K562 (cell line): ENCODE results near the gene SLC25A42. TPM values are rescaled to one million over a fixed set of nuclear protein-coding genes. Genes with fewer than 3 reads are reported as not detected.

Source experiments
- DMBX1 ChIP-seq: fragments of 250-450 bp; sonication (Bioruptor Pico); IDR thresholded peaks from 2 replicates; pipeline ENCODE4 v1.8.0; 2022; ENCODE audit warnings: inconsistent platforms, mild to moderate bottlenecking, moderate library complexity, borderline replicate concordance
- EHMT2 ChIP-seq: fragments of 450-650 bp; IDR thresholded peaks from 2 replicates; pipeline ENCODE4 v1.6.1; 2018; ENCODE audit warnings: antibody characterized with exemption
- FOSL1 ChIP-seq: fragments of 200-800 bp; sonication (Bioruptor generic); conservative IDR thresholded peaks from 2 replicates; pipeline ENCODE4 v1.6.1; 2016; ENCODE audit warnings: missing genetic modification characterization, missing compliant biosample characterization
- GTF2E2 ChIP-seq: fragments of 200-800 bp; sonication (Bioruptor generic); IDR thresholded peaks from 2 replicates; pipeline ENCODE4 v1.6.1; 2016; ENCODE audit warnings: missing genetic modification characterization, missing compliant biosample characterization
- HDGF ChIP-seq: fragments of 450-650 bp; IDR thresholded peaks from 2 replicates; pipeline ENCODE4 v1.6.1; 2016
- HEY1 ChIP-seq: fragments of 250-450 bp; sonication (Bioruptor Pico); IDR thresholded peaks from 2 replicates; pipeline ENCODE4 v1.5.0; 2020; ENCODE audit warnings: mild to moderate bottlenecking, moderate library complexity, borderline replicate concordance
- HNRNPL ChIP-seq: fragments of 200-400 bp; formaldehyde crosslinking; IDR thresholded peaks from 2 replicates; pipeline ENCODE4 v1.6.1; 2017; ENCODE audit warnings: low read depth, mild to moderate bottlenecking, low read length
- HOXB6 ChIP-seq: fragments of 250-450 bp; sonication (Bioruptor Pico); IDR thresholded peaks from 2 replicates; pipeline ENCODE4 v1.5.1; 2022; ENCODE audit warnings: mild to moderate bottlenecking, borderline replicate concordance
- KDM1A ChIP-seq, 2 experiments: fragments of 450-650 bp; IDR thresholded peaks; 2 replicates each; pipeline ENCODE4 v1.6.1; 2016; ENCODE audit warnings: mild to moderate bottlenecking in 2 of 2
- KLF13 ChIP-seq: fragments of 450-650 bp; IDR thresholded peaks from 2 replicates; pipeline ENCODE4 v1.6.1; 2016; ENCODE audit warnings: missing genetic modification characterization, low read depth, mild to moderate bottlenecking, missing compliant biosample characterization, moderate library complexity, borderline replicate concordance
- MAFG ChIP-seq: fragments of 450-650 bp; conservative IDR thresholded peaks from 2 replicates; pipeline ENCODE4 v1.6.1; 2016; ENCODE audit warnings: missing genetic modification characterization, missing compliant biosample characterization
- NCOA1 ChIP-seq: fragments of 450-650 bp; IDR thresholded peaks from 2 replicates; pipeline ENCODE4 v1.6.1; 2016; ENCODE audit warnings: low read depth
- NONO ChIP-seq, 2 experiments: fragments of 200-400 bp in 1 of 2; fragments of 450-650 bp in 1 of 2; formaldehyde crosslinking in 1 of 2; IDR thresholded peaks; 2 replicates each; pipeline ENCODE4 v1.6.1; 2017; ENCODE audit warnings: low read depth in 2 of 2, mild to moderate bottlenecking in 2 of 2, moderate library complexity in 2 of 2, low read length in 1 of 2
- OTX1 ChIP-seq: fragments of 450-650 bp; formaldehyde crosslinking; IDR thresholded peaks from 2 replicates; pipeline ENCODE4 v1.4.0; 2022; ENCODE audit warnings: mild to moderate bottlenecking
- PHF20 ChIP-seq: fragments of 450-650 bp; IDR thresholded peaks from 2 replicates; pipeline ENCODE4 v1.6.1; 2018; ENCODE audit not compliant: partially characterized antibody
- PTBP1 ChIP-seq: fragments of 200-400 bp; formaldehyde crosslinking; IDR thresholded peaks from 2 replicates; pipeline ENCODE4 v1.6.1; 2017; ENCODE audit warnings: low read depth, low read length
- RBM25 ChIP-seq: fragments of 200-400 bp; formaldehyde crosslinking; IDR thresholded peaks from 2 replicates; pipeline ENCODE4 v1.6.1; 2018; ENCODE audit warnings: low read length, low read depth, moderate library complexity; ENCODE audit not compliant: severe bottlenecking
- TGIF2 ChIP-seq: sonication (generic); formaldehyde crosslinking; IDR thresholded peaks from 2 replicates; pipeline ENCODE4 v1.8.1; 2022; ENCODE audit warnings: mild to moderate bottlenecking, missing genetic modification reagents, moderate library complexity
- TSC22D4 ChIP-seq: fragments of 450-650 bp; IDR thresholded peaks from 2 replicates; pipeline ENCODE4 v1.6.1; 2016; ENCODE audit warnings: missing genetic modification characterization, missing biosample characterization, control low read depth
- ZBTB1 ChIP-seq: sonication (generic); formaldehyde crosslinking; IDR thresholded peaks from 2 replicates; pipeline ENCODE4 v1.8.1; 2023; ENCODE audit warnings: missing genetic modification reagents, low read depth, mild to moderate bottlenecking, borderline replicate concordance
- ZBTB7A ChIP-seq: IDR thresholded peaks from 2 replicates; pipeline ENCODE4 v1.6.1; 2011; ENCODE audit warnings: low read depth, mild to moderate bottlenecking, low read length, moderate library complexity, borderline replicate concordance; ENCODE audit not compliant: control insufficient read depth
- ZC3H11A ChIP-seq: IDR thresholded peaks from 2 replicates; pipeline ENCODE4 v1.6.1; 2012; ENCODE audit warnings: low read depth, low read length, improper control_type of control experiment
- ZKSCAN3 ChIP-seq: fragments of 250-450 bp; sonication (Bioruptor Pico); IDR thresholded peaks from 2 replicates; pipeline ENCODE4 v1.4.0; 2020
- ZNF41 ChIP-seq: fragments of 250-450 bp; sonication (Bioruptor Pico); conservative IDR thresholded peaks from 2 replicates; pipeline ENCODE4 v1.4.0; 2020; ENCODE audit warnings: mild to moderate bottlenecking
- polyA plus RNA-seq, 8 experiments: library from polyadenylated mRNA; depleted of rRNA in 4 of 8; stranded (reverse) in 5 of 8; unstranded in 3 of 8; fragments of >200 nt; fragmentation: Nextera tagmentation in 2 of 8; fragmentation: Illumina TruSeq in 1 of 8; extraction: Ambion mirVana in 2 of 8; extraction: Trizol in 1 of 8; gene quantifications; 2 replicates each; pipeline versions ENCODE4 v1.2.1 to v1.2.3, GENCODE V29; 2011 to 2014; ENCODE audit warnings: inconsistent platforms in 1 of 8, missing spikeins in 1 of 8
- total RNA-seq, 7 experiments: library from RNA; depleted of rRNA in 6 of 7; stranded (reverse); fragments of >200 nt in 6 of 7; fragmentation: Illumina TruSeq in 2 of 7; extraction: Trizol in 2 of 7; gene quantifications; 2 replicates each; pipeline versions ENCODE4 v1.2.1 to v1.2.3, GENCODE V29; 2011 to 2021; ENCODE audit warnings: low replicate concordance in 1 of 7
- TF ChIP-seq, protein P1 (sequence below): sonication (generic); formaldehyde crosslinking; IDR thresholded peaks from 2 replicates; pipeline ENCODE4 v1.8.0; 2022; ENCODE audit warnings: missing genetic modification reagents, mild to moderate bottlenecking, borderline replicate concordance
- TF ChIP-seq, protein P2 (sequence below): IDR thresholded peaks from 2 replicates; pipeline ENCODE4 v1.6.1; 2016; ENCODE audit warnings: missing genetic modification characterization, missing compliant biosample characterization
- TF ChIP-seq, protein P3 (sequence below): fragments of 450-650 bp; formaldehyde crosslinking; IDR thresholded peaks from 2 replicates; pipeline ENCODE4 v1.4.0; 2022; ENCODE audit warnings: mild to moderate bottlenecking, moderate library complexity
- TF ChIP-seq, protein P4 (sequence below): fragments of 250-450 bp; sonication (Bioruptor Pico); IDR thresholded peaks from 2 replicates; pipeline ENCODE4 v1.9.0; 2021; ENCODE audit warnings: mild to moderate bottlenecking

Gene SLC25A42
- total and polyA plus RNA-seq, 9 of the 15 experiments (the other 6 are each of a cell fraction or from before 2014, with no cell fraction given), result 0.59 to 32.2 (median 14.1) TPM

DNA sequence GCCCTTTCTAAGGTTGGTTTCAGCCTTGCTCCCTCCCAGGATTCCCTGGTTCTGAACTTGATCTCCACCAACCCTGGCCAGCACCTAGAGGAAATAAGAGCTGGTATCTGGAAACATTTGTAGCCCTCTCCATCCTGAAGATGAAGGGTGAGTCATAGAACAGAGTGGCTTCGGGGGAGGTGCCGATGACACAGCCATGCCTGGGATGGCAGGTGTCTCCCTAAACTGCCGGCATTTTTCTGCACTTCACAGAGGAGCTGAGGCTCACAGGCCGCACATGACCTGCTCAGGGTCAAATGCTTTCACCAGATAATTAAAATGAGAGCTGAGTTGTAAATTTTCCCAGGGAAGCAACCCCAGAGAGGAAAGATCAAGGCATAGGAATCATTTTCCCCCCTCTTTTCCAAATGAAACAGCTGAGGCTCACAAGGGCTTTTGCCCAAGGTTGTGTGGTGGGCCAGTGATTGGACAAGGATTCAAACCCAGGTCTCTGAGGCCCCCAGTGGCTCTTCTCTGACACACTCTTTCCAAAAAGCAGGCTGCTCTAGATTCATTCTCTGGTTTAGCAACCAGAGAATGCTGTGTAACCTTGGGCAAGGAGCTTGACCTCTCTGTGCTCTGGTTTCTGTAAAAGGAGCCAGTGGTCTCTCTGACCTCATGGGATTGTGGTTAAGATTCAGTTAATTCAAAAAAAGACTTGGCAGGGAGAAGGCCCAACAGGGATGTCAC is 1.2 kb upstream of the SLC25A42 start (continued):
- no peak for TF ChIP-seq TSC22D4 (tag)
- TF ChIP-seq HEY1, result no peak
- peak; percentile 76 to 80 for TF ChIP-seq KDM1A (IDR thresholded peaks at IDR 0.05)
- TF ChIP-seq HNRNPL, result no peak
- TF ChIP-seq ZBTB1 (CRISPR knock-in tag), result no peak
- TF ChIP-seq, protein P1, sequence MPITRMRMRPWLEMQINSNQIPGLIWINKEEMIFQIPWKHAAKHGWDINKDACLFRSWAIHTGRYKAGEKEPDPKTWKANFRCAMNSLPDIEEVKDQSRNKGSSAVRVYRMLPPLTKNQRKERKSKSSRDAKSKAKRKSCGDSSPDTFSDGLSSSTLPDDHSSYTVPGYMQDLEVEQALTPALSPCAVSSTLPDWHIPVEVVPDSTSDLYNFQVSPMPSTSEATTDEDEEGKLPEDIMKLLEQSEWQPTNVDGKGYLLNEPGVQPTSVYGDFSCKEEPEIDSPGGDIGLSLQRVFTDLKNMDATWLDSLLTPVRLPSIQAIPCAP (CRISPR knock-in tag), result no peak
- no peak for TF ChIP-seq NCOA1
- TF ChIP-seq ZC3H11A, result no peak
- no peak for TF ChIP-seq EHMT2
- TF ChIP-seq, protein P2, sequence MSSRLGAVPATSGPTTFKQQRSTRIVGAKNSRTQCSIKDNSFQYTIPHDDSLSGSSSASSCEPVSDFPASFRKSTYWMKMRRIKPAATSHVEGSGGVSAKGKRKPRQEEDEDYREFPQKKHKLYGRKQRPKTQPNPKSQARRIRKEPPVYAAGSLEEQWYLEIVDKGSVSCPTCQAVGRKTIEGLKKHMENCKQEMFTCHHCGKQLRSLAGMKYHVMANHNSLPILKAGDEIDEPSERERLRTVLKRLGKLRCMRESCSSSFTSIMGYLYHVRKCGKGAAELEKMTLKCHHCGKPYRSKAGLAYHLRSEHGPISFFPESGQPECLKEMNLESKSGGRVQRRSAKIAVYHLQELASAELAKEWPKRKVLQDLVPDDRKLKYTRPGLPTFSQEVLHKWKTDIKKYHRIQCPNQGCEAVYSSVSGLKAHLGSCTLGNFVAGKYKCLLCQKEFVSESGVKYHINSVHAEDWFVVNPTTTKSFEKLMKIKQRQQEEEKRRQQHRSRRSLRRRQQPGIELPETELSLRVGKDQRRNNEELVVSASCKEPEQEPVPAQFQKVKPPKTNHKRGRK (tag), result no peak
- TF ChIP-seq OTX1 (CRISPR knock-in tag), result no peak
- no peak for TF ChIP-seq MAFG (tag)
- TF ChIP-seq, protein P3, sequence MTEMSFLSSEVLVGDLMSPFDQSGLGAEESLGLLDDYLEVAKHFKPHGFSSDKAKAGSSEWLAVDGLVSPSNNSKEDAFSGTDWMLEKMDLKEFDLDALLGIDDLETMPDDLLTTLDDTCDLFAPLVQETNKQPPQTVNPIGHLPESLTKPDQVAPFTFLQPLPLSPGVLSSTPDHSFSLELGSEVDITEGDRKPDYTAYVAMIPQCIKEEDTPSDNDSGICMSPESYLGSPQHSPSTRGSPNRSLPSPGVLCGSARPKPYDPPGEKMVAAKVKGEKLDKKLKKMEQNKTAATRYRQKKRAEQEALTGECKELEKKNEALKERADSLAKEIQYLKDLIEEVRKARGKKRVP (CRISPR knock-in tag), result no peak
- TF ChIP-seq ZNF41 (CRISPR knock-in tag), result no peak
- no peak; the same call in 1 of the 2 replicates for TF ChIP-seq ZBTB7A
- peak; percentile 96 for TF ChIP-seq FOSL1
- no peak for TF ChIP-seq GTF2E2 (tag)
- TF ChIP-seq PTBP1, result peak; percentile 89; the same call in 1 of the 2 replicates
- TF ChIP-seq TGIF2 (CRISPR knock-in tag), result no peak
- TF ChIP-seq RBM25, result peak; percentile 97
- no peak for TF ChIP-seq ZKSCAN3 (CRISPR knock-in tag)
- TF ChIP-seq KLF13, result no peak
- TF ChIP-seq DMBX1 (CRISPR knock-in tag), result no peak
- TF ChIP-seq HDGF, result peak; percentile 38; the same call in 1 of the 2 replicates
- TF ChIP-seq HOXB6, result no peak
- no peak for TF ChIP-seq NONO (IDR thresholded peaks at IDR 0.05; ENCODE audit: low read depth in 2 of 2, low read length in 1 of 2)
- peak; percentile 25 for TF ChIP-seq PHF20
- TF ChIP-seq, protein P4, sequence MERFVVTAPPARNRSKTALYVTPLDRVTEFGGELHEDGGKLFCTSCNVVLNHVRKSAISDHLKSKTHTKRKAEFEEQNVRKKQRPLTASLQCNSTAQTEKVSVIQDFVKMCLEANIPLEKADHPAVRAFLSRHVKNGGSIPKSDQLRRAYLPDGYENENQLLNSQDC (CRISPR knock-in tag), result no peak
